GM18502 (cell line): ENCODE results near the gene AMPD3.

Experiments used
- ATAC-seq: cut with Tn5 transposase; IDR thresholded peaks from one replicate; pipeline ENCODE4 v1.9.1; 2021; ENCODE audit warnings: mild to moderate bottlenecking; ENCODE audit not compliant: unreplicated experiment, poor library complexity

AMPD3 gene

DNA sequence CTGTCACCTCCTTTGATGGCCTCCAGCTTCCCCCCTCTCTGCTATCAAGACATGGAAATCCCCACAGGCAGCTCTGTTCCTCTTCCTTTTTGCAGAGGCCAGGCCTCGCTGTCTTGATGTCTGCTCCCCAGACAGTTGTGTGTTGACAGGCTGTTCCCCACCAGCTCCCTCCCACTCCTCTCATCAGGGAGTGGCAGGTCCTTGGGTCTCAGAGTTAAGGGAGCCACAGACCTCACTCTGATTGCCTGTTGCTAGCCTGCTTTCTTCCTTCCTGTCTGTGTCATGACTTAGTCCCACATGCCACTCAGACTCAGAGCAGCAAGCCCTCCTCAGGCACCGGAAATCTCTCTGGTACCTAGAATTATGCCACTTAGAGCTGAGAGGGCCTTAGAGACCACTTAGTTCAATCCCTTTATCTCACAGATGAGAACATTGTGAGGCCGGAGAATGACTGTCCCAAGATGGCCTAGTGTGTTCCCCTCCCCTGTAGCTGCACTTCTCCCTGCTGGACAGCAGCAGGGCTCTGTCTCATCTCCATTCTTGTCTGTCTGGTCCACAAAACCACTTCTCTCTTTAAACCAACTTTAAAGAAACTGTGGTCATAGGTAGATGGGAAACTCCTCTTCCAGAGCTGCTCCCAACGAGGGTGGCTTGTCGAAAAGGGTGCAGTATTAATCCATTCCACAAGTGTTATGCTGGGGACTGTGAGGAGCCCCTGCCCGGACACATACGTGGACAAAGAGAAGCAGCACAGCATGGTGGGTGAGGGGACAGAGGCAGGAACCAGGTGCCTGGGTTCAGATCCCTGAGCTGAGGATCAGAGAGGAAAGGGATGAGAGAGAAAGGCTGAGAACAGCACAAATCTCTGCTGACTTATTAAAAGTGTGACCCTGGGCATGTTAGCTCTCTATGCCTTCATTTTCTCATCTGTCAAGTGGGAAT lies 4.2 kb downstream of the AMPD3 start:
- peak; percentile 55 for ATAC-seq

DNA sequence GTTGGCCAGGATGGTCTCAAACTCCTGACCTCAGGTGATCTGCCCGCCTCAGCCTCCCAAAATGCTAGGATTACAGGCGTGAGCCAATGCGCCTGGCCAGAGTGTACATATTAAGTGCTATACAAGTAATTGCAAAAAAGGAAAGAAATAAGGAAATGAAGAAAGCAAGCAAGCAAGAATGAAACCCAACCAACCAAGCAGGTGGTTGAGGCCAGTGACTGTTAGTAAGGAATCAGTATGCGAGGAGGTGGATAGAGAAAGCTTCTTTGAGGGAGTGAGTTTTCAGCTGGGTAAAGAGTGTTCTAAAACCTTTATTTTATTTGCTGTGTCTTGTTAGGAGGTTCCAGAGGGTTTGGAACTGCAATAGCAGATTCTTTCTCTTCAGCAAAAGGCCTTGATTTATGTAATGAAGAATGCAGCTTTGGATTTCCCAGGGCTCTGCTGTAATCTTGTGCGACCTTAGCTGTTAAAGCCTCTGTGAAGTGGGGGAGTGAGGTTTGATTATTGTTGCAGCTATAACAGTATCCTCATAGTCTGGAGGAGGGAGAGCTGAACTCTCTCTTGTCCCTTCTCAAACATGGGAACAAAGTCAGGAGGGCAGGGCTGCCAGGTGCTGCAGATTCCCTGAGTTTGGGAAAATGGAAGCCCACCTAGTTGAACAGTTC lies 5.7 kb downstream of the AMPD3 start:
- ATAC-seq = peak; percentile 18

DNA sequence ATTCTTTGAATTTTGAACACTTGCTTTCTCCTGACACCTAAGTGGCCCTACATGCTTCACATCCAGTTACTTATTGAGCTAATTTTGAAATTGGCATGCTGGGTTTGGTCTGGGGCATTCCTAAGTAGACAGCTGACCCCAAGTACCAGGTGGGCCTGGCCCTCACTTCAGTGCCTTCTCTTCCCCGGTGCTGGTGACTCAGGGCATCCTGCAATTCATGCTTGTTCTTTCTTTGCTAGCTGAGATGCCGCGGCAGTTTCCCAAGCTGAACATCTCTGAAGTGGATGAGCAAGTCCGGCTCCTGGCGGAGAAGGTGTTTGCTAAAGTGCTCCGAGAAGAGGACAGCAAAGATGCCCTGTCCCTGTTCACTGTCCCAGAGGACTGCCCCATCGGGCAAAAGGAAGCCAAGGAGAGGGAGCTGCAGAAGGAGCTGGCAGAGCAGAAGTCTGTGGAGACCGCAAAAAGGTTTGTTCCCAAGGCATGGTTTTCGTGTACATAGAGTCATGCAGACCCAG lies 6.3 kb downstream of the AMPD3 start:
- no peak for ATAC-seq

DNA sequence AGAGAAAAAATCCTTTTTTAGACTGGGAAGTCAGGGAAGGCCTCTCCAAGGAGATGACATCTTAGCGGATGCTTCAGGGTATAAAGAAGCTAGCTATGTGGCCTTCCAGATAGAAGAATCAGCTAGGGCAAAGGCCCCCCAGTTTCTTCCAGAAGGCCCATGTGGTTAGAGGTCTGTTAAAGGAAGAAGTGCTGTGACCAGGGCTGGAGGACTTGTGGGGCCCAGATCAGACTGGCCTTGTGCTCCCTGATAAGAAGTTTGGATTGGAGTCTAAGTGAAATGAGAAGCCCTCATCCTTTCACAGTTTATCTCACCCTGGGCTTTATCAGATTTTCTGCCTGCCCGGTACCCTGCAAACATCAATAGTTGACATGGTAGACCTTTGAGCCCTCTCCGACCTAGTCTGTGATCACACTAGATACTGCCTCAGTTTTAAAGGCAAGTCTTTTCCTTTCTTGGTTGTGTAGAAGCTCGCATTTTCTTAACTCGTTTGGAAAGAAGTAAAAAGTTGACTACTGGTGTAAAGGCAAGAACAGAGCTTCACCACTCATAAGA lies 7.8 kb downstream of the AMPD3 start:
- ATAC-seq = no peak

DNA sequence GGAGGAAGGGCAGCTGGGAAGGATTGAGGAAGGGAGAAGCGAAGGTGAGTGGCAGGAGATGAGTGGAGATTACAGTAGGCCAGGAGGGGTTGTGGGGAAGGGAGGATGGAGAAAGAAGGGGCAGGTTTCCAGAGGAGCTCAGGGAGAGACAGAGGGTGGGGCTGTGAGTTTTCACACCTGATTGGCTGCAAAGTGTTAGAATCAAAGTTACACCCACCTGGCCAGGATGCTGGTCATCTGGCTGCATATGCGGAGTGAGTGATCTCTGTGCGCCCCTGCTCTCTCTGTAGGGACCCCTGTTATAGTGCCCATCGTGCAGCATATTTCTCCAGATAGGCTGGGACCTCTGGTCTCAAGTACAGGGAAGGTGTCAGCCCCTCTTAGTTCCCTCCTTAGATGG lies 18.3 kb downstream of the AMPD3 start:
- no peak for ATAC-seq

DNA sequence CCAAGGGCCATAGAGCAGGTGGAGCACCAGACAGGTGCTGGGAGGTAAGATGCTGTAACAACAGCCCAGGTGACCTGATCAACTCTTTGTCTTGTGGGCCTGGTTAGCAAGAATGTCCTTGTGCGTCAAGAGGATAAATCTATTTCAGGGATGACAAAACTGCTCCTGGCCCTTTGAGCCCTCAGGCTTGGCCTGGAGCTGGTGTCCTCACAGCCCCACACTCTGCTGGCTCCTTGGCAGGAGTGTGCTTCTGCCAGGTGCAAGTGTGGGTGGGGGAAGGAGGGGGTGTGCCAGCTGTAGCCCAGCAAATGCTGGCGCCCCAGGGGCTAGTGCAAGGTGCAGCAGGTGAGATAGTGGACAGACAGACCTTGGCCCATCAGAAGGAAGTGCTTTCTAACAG lies 19.5 kb downstream of the AMPD3 start:
- no peak for ATAC-seq

DNA sequence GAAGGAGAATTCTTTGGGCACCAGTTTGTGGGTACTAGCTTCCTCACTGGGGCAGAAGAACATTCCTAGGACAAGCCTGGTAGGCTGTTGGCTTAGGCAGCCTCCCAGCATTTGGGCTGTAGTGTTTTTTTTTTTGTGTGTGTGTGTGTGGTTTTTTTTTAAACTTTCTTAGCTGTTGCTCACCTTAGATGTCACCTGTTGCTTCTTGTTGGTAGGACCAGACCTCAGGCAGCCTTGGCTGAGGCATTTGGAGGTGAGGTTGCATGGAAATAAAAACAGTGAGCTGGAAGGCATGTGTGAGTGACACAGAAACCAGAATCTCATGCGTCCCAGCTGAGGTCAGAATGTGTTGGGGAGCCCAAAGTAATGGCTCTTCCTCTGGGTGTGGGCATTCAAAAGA lies 21.3 kb downstream of the AMPD3 start:
- ATAC-seq = no peak

DNA sequence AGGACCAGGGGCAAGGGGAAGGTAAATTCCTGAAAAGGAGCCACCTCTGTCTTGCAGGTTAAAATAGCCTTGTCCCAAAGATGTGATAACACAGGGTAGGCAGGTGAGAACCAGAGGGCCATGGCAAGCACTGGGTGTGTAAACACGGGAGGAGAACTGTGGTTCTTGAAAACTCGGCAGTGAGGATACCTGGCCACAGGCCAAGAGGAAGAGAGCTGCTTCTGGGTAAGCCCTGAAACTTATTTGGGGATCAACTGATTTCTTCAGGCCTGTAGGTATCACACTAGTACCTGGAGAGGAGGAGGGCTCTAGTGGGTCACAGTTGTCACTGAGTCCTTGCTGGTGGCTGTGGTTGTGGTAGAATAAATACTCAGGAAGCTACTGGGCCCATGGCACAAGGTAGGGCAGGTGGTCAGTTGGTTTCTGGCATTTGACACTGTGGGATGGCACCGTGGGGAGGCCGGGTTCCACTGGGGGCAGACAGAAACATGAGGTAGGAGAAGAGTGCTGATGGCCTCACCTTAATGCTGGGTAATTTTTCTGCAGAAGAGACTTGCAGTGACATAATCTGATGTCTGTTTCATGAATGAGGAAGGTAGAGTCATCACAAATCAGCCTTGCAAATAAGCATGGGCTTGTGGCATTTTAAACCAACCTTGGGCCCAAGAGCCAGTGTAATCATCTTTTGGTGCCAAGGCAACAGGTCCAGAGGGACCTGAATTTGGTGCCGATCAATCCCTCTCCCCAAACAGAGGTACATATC lies 22.0 kb downstream of the AMPD3 start:
- ATAC-seq = no peak

DNA sequence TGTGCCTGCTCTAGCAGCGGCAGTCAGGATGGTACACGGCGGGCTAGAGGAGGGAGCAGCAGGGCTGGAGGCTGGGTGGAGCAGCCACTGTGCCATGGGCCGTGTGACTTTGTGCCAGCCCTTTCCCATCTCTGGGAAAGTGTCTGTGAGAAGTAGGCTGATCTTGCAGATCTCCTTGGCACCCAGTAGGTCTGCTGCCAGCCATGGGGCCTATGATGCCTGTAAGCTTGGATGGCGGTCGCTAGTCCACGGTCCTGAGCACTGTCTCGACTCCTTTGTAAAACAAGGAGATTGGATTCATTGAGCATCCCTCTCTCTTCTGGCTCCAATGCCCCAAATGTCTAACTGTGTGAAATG lies 22.6 kb downstream of the AMPD3 start:
- ATAC-seq = no peak

DNA sequence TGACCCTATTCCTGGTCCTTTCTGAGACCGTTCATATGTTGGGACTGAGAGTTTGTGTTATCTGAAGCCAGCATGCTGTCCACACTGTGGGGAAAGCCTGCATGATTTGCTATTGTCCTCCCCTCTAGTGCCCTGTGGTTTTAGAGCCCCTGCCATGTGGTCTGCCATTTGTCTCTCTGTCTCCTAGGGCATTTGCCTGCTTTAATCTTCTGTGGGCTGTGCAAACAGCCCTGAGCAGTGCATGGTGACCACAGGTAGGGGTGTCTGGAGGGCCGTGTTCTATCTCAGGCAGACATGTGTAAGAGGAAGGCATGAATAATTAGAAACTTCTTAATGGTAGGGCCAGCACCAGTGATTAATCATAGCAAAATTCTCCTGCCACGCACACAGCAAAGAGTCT lies 23.0 kb downstream of the AMPD3 start:
- no peak for ATAC-seq

DNA sequence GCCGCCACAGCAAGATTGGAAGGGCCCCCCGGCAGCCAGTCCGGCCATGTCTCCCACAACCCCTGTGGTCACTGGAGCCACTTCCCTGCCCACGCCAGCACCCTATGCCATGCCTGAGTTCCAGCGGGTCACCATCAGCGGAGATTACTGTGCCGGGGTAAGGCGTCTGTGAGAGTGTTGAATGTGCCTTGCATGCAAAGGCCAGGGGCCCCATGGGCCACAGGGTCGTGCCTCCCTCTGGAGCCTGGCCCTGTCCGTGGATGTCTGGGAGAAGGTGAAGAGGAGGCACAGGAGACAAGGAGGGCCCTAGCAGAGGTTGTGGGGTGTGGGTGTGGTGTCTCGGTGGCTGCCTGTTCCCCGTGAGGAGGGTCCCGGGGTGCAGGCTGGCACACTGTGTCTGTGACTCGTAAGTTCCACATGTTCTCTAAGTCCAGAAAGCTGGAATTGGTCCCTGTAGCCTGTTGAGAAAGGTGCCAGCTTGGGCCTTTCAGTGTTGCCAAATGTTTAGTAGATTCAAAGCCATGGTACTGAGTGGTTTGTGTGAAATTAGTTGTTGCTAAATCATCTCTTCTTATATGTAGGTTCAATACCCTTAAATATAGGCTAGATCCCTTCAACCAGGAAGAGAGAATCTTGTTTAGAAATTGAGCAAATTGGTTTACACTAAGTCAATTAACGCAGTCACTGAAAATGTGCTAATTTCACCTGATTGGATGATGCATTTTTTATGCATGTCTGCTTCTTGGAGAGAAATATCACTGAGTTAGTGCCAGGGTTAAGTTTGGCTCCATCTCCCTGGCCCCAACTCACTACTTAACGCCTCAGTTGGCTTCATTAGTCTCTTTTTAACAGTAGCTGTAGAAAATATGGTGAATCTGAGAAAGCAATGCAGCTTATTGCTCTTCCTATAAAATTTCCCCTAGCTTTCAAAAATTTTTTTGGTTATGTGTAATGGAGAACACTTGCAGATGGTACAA lies 23.8 kb downstream of the AMPD3 start:
- no peak for ATAC-seq

DNA sequence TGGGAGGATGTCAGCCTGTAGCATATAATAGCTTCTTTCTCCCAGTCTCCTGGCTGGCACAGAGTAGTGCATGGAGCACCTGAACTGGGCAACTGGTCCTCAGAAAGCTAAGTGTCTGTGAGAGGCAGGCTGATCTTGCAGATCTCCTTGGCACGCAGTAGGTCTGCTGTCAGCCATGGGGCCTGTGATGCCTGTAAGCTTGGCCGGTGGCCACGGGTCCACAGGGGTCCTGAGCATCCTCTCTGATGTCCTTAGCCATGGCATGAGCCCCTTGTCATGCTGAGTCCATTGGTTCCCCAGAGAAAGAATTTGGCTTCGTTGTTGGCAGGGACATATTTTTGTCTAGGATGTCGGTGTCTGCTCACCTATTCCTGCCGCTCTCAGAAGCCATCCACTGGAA lies 25.0 kb downstream of the AMPD3 start:
- ATAC-seq = no peak

DNA sequence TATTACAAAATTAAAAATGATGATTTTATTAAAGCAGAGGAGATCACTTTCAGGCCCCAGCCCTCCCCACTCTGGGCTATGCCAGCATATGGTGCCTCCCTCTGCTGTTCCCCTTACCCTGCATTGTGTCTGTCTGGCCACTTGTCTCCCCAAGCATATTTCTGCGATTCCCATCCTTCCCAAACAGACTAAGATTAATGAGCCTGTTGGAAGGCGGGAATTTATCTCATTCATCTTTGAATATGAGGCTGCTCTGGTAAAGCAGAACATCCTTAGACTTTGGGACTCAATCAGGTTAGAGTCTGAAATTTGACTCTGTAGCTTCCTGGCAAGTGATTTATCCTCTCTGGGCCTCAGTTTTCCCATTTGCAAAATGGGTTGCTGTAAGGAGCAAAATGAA lies 25.7 kb downstream of the AMPD3 start:
- no peak for ATAC-seq

DNA sequence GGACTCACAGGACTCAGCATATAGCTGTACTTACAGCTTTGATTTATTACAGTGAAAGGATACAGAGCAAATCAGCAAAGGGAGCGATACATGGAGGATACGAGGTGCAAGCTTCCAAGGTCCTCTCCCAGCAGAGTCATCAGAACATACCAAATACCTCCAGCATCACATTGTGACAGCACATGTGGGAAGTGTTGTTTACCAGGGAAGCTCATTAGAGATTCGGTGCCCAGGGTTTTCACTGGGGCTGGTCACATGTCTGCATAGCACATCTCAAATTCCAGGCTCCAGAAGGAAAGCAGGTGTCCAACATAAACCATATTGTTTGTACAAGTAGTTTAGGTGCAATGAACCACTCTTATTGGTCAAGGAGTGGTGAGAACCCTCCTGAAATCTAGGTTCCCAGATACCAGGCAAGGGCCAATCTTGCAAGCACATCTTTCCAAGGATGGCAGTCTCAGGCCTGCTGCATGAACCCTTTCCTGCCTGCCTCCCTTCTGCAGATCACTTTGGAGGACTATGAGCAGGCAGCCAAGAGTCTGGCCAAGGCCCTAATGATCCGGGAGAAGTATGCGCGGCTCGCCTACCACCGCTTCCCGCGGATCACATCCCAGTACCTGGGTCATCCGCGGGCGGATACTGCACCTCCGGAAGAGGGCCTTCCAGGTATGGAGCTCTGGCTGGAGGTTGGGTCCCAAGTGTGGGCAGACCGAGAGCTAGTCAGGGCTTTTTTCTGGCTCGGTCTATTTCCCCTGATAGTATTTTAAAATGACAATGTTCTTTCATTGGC lies 26.7 kb downstream of the AMPD3 start:
- no peak for ATAC-seq

DNA sequence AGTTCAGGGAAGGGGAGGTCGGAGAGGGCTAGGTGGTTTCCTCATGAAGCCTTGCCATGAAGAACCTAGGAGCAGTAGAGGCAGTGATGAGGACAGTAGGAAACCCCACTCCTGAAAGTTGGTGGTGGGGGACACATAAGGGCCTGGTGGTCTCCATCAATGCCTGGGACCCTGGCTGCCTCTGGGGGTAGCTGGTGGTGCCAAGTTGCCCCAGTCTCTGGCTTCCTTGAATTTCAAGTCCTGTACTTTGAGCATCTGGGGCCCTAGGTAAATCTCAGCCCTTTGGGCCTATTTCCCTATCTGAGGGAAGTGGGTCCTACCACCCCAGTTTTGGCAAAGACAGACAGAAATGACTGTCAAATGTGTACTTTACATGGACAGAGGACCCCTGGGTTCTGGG lies 28.1 kb downstream of the AMPD3 start:
- no peak for ATAC-seq

DNA sequence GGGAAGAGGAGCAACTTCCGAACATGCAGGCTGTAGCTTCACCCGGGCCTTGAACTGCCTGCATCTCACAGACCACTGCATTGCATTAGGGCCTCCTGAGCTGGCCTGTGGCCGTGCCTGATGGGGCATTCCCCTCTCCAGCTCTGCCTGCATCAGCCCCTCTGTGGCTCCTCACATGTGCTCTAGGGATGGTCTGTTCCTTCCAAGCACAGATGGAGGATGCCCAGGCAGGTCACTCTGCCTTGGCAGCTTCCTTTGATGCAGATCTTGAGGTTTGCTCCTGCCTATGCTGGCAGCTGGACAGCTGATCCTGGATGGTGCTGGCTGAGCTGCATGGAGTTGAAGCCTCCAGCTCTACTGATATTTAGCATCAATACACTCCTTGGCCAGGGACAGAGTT lies 28.5 kb downstream of the AMPD3 start:
- no peak for ATAC-seq

DNA sequence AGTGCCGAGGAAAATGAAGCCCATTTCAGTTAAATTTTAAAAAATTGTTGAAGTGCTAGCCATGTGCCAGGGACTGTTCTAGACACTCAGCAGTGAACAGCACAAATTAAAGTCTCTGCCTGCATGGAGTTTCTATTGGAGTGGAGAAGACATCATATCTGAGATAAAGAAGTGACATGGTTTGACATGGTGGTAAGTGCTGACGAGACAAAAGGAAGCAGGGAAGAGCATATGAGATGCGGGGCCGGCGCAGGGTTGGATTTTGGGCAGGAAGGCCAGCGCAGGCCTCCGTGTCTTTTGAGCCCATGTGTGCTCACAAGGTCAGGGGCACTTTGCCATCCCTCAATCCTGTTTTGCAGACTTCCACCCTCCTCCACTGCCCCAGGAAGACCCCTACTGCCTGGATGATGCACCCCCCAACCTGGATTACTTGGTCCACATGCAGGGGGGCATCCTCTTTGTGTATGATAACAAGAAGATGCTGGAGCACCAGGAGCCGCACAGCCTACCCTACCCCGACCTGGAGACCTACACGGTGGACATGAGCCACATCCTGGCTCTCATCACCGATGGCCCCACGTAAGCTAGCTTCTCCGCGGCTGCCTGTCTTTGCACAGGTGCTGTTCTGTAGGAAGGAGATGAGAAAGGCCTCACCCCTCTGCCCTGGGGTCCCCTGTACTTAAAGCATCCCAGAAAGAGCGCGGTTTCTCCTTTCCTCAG lies 29.6 kb downstream of the AMPD3 start:
- no peak for ATAC-seq

DNA sequence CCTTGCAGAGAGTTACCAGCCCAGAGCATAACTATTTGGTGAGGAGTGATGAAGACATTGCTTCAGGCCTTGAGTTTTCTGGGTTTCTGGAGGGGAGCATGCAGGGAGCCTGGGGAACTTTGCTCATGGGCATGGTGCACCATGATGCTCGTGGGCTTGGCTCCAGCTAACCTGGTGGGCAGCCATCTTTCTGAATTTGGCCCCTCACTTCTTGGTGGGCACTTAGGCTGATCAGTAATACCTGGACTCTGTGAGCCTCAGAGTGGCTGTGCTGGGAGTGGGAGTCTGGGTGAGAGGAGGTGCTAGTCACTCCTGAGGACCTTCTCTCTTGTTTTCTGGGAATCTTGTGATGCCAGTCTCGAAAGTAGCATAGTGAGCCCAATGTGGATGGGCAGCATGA lies 30.6 kb downstream of the AMPD3 start:
- ATAC-seq = no peak
